Activated naive CD4-positive, alpha-beta T cell treated with anti-CD3 and anti-CD28 coated beads, Interleukin-2, amount 50 U/mL, for 24 hours (primary cell): Measurements from ENCODE around the gene WDR46.
"Not testable (repeated sequence)": the region's sequence is repeated elsewhere in the genome, so short reads cannot be mapped to it uniquely, and the experiment has no call there.

ENCODE experiments used
- H3K27ac Mint-ChIP-seq: one replicate; pipeline ENCODE4 v1.8.0; 2021; ENCODE audit warnings: mild to moderate bottlenecking, mixed read lengths
- H3K27me3 Mint-ChIP-seq: one replicate; pipeline ENCODE4 v1.8.0; 2021; ENCODE audit warnings: mixed read lengths
- H3K36me3 Mint-ChIP-seq: one replicate; pipeline ENCODE4 v1.8.0; 2021; ENCODE audit warnings: mixed read lengths
- H3K4me1 Mint-ChIP-seq: one replicate; pipeline ENCODE4 v1.8.0; 2021; ENCODE audit warnings: mixed read lengths
- H3K4me3 Mint-ChIP-seq: one replicate; pipeline ENCODE4 v1.8.0; 2021; ENCODE audit warnings: mild to moderate bottlenecking, mixed read lengths
- H3K9me3 Mint-ChIP-seq: one replicate; pipeline ENCODE4 v1.8.0; 2021; ENCODE audit warnings: mixed read lengths

WDR46 gene

GRCh38 chr6:33279257-33279695, 9.8 kb downstream of the WDR46 start:
- Mint-ChIP-seq H3K4me1 (peaks cover 34% of the 10 kb centered on the region), H3K27me3 (no peaks in the 10 kb centered on the region), H3K36me3 (peaks cover 21% of the 10 kb centered on the region), H3K9me3 (no peaks in the 10 kb centered on the region), H3K27ac (no peak overlapping the region), H3K4me3 (no peak overlapping the region)

- no peaks in the 10 kb centered on the region for H3K9me3 Mint-ChIP-seq
- no peaks in the 10 kb centered on the region for H3K27me3 Mint-ChIP-seq
- peaks cover 23% of the 10 kb centered on the region for H3K36me3 Mint-ChIP-seq
- H3K4me3 Mint-ChIP-seq = peak overlapping the region; percentile 4
- peak overlapping the region; percentile 35 for H3K27ac Mint-ChIP-seq
- peaks cover 36% of the 10 kb centered on the region for H3K4me1 Mint-ChIP-seq
These were observed 10.2 kb downstream of the WDR46 start for GRCh38 chr6:33278810-33279209.

- Mint-ChIP-seq H3K36me3 (peaks cover 26% of the 10 kb centered on the region), H3K27me3 (no peaks in the 10 kb centered on the region), H3K9me3 (no peaks in the 10 kb centered on the region), H3K4me1 (peaks cover 36% of the 10 kb centered on the region), H3K27ac (peak overlapping the region; percentile 35), H3K4me3 (peak overlapping the region; percentile 4)
These were observed 10.7 kb downstream of the WDR46 start for GRCh38 chr6:33278392-33278741.

GRCh38 chr6:33277663-33278391, 11.2 kb downstream of the WDR46 start:
- peaks cover 30% of the 10 kb centered on the region for H3K36me3 Mint-ChIP-seq
- peaks cover 36% of the 10 kb centered on the region for H3K4me1 Mint-ChIP-seq

GRCh38 chr6:33276864-33277662, 12.0 kb downstream of the WDR46 start, which contains the start of gene B3GALT4:
Gene B3GALT4, plus strand, starts transcription at chr6:33277123. Its CDS starts 297 bp downstream, at chr6:33277420.
- peak within 1 kb of the TSS; percentile 96 for H3K27ac Mint-ChIP-seq
- peaks cover 40% of the 10 kb centered on the region for H3K4me1 Mint-ChIP-seq

More at GRCh38 chr6:33277663-33278391, 11.2 kb downstream of the WDR46 start:
- peak overlapping the region; percentile 85 for H3K4me3 Mint-ChIP-seq
- no peaks in the 10 kb centered on the region for H3K27me3 Mint-ChIP-seq
- no peaks in the 10 kb centered on the region for H3K9me3 Mint-ChIP-seq
- peak overlapping the region; percentile 88 for H3K27ac Mint-ChIP-seq

GRCh38 chr6:33276581-33276863, 12.5 kb downstream of the WDR46 start:
- peaks cover 35% of the 10 kb centered on the region for H3K36me3 Mint-ChIP-seq
- H3K4me1 Mint-ChIP-seq = peaks cover 40% of the 10 kb centered on the region
- peak overlapping the region; percentile 96 for H3K27ac Mint-ChIP-seq
- no peaks in the 10 kb centered on the region for H3K27me3 Mint-ChIP-seq
- no peaks in the 10 kb centered on the region for H3K9me3 Mint-ChIP-seq
- H3K4me3 Mint-ChIP-seq = peak overlapping the region; percentile 96

More at GRCh38 chr6:33276864-33277662, 12.0 kb downstream of the WDR46 start, which contains the start of gene B3GALT4:
- Mint-ChIP-seq H3K9me3 (no peaks in the 10 kb centered on the region), H3K27me3 (no peaks in the 10 kb centered on the region), H3K4me3 (peak within 1 kb of the TSS; percentile 96), H3K36me3 (peaks cover 35% of the 10 kb centered on the region)

GRCh38 chr6:33275795-33276580, 13.1 kb downstream of the WDR46 start:
- peaks cover 40% of the 10 kb centered on the region for H3K4me1 Mint-ChIP-seq

GRCh38 chr6:33273924-33274902, 14.8 kb downstream of the WDR46 start:
- H3K27me3 Mint-ChIP-seq = no peaks in the 10 kb centered on the region
- H3K9me3 Mint-ChIP-seq = no peaks in the 10 kb centered on the region
- H3K4me1 Mint-ChIP-seq = peaks cover 53% of the 10 kb centered on the region
- H3K27ac Mint-ChIP-seq = peak overlapping the region; percentile 99
- peak overlapping the region; percentile 96 for H3K4me3 Mint-ChIP-seq
- peaks cover 35% of the 10 kb centered on the region for H3K36me3 Mint-ChIP-seq

More at GRCh38 chr6:33275795-33276580, 13.1 kb downstream of the WDR46 start:
- Mint-ChIP-seq H3K27ac (peak overlapping the region; percentile 96), H3K4me3 (peak overlapping the region; percentile 96), H3K36me3 (peaks cover 35% of the 10 kb centered on the region)
- H3K9me3 Mint-ChIP-seq, H3K27me3 Mint-ChIP-seq: not testable (repeated sequence)

GRCh38 chr6:33273129-33273923, 15.7 kb downstream of the WDR46 start:
- no peaks in the 10 kb centered on the region for H3K9me3 Mint-ChIP-seq
- peaks cover 54% of the 10 kb centered on the region for H3K4me1 Mint-ChIP-seq
- peak overlapping the region; percentile 96 for H3K4me3 Mint-ChIP-seq
- H3K27me3 Mint-ChIP-seq = no peaks in the 10 kb centered on the region
- peaks cover 40% of the 10 kb centered on the region for H3K36me3 Mint-ChIP-seq
- peak overlapping the region; percentile 99 for H3K27ac Mint-ChIP-seq

- Mint-ChIP-seq H3K4me3 (peak overlapping the region; percentile 96), H3K4me1 (peaks cover 49% of the 10 kb centered on the region), H3K36me3 (peaks cover 42% of the 10 kb centered on the region), H3K27ac (peak overlapping the region; percentile 99), H3K9me3 (no peaks in the 10 kb centered on the region), H3K27me3 (no peaks in the 10 kb centered on the region)
These were observed 16.5 kb downstream of the WDR46 start for GRCh38 chr6:33272275-33273128.

- H3K27ac Mint-ChIP-seq = peak within 1 kb of the TSS; percentile 99
- H3K36me3 Mint-ChIP-seq = peaks cover 42% of the 10 kb centered on the region
- peak within 1 kb of the TSS; percentile 96 for H3K4me3 Mint-ChIP-seq
- peaks cover 49% of the 10 kb centered on the region for H3K4me1 Mint-ChIP-seq
- H3K27me3 Mint-ChIP-seq = no peaks in the 10 kb centered on the region
- no peaks in the 10 kb centered on the region for H3K9me3 Mint-ChIP-seq
These were observed 17.4 kb downstream of the WDR46 start, which contains the start of the genes RPS18 and VPS52 for GRCh38 chr6:33271468-33272274. Gene RPS18, plus strand, starts transcription at chr6:33272075. Its CDS starts 45 bp downstream, at chr6:33272120. Gene VPS52, minus strand, starts transcription at chr6:33271876. Its CDS starts 201 bp downstream, at chr6:33271675.

GRCh38 chr6:33271117-33271467, 17.9 kb downstream of the WDR46 start:
- H3K27ac Mint-ChIP-seq = peak overlapping the region; percentile 99
- peaks cover 43% of the 10 kb centered on the region for H3K4me1 Mint-ChIP-seq
- H3K4me3 Mint-ChIP-seq = peak overlapping the region; percentile 96
- H3K9me3 Mint-ChIP-seq = no peaks in the 10 kb centered on the region
- H3K36me3 Mint-ChIP-seq = peaks cover 36% of the 10 kb centered on the region
- no peaks in the 10 kb centered on the region for H3K27me3 Mint-ChIP-seq
